Mesodermal cell (in vitro differentiated cells): ENCODE data around the gene CADM1.

Experiments used
- H3K27ac ChIP-seq: 2 replicates; pipeline ENCODE4 v1.7.0; 2013; ENCODE audit warnings: mild to moderate bottlenecking, low read depth, low read length, moderate library complexity; ENCODE audit not compliant: severe bottlenecking
- H3K36me3 ChIP-seq: 2 replicates; pipeline ENCODE4 v1.7.1; 2013; ENCODE audit warnings: mild to moderate bottlenecking, low read length, moderate library complexity; ENCODE audit not compliant: control insufficient read depth, insufficient read depth
- H3K4me1 ChIP-seq: one replicate; pipeline ENCODE4 v1.7.1; 2013; ENCODE audit warnings: mild to moderate bottlenecking, low read length; ENCODE audit not compliant: insufficient read depth, control insufficient read depth, poor library complexity, severe bottlenecking
- H3K4me3 ChIP-seq: 2 replicates; pipeline ENCODE4 v1.7.0; 2013; ENCODE audit warnings: low read length, control low read depth, mild to moderate bottlenecking; ENCODE audit not compliant: insufficient read depth, poor library complexity, severe bottlenecking; ENCODE audit errors: extremely low read depth
- H3K9me3 ChIP-seq: 2 replicates; pipeline ENCODE4 v1.7.1; 2013; ENCODE audit warnings: mild to moderate bottlenecking, low read length, moderate library complexity; ENCODE audit not compliant: control insufficient read depth
- WGBS, 2 experiments: methylation state at CpG; one replicate each; pipeline ENCODE4 v1.1.5; 2013; ENCODE audit warnings: missing lambda C conversion rate in 2 of 2; ENCODE audit not compliant: insufficient coverage in 2 of 2; 5-methylcytosine and 5-hydroxymethylcytosine counted together

The CADM1 gene

GRCh38 chr11:115213007-115213406 lies 291.2 kb downstream of the CADM1 start:
- Histone ChIP-seq H3K4me1 (peaks cover 6% of the 10 kb centered on the region), H3K4me3 (no peak overlapping the region), H3K27ac (no peak overlapping the region), H3K36me3 (peaks cover 20% of the 10 kb centered on the region), H3K9me3 (no peaks in the 10 kb centered on the region)
- WGBS, 2 experiments, result 57 to 58% methylated on average over 4 to 5 of the region's 8 CpGs

- peaks cover 13% of the 10 kb centered on the region for H3K4me1 ChIP-seq
- H3K27ac ChIP-seq, result no peak overlapping the region
- H3K36me3 ChIP-seq, result peaks cover 9% of the 10 kb centered on the region
- H3K4me3 ChIP-seq, result no peak overlapping the region
- no peaks in the 10 kb centered on the region for H3K9me3 ChIP-seq
- WGBS, 2 experiments, result 100% methylated on average over 2 of the region's 3 CpGs
Observed at GRCh38 chr11:115208808-115209259, 295.4 kb downstream of the CADM1 start.

GRCh38 chr11:115207916-115208315 lies 296.3 kb downstream of the CADM1 start:
- Histone ChIP-seq H3K27ac (peak overlapping the region; percentile 23), H3K4me1 (peaks cover 13% of the 10 kb centered on the region), H3K4me3 (no peak overlapping the region), H3K9me3 (no peaks in the 10 kb centered on the region), H3K36me3 (peaks cover 4% of the 10 kb centered on the region)
- 100% methylated on average over 1 of the region's 1 CpG for WGBS, 2 experiments

- H3K9me3 ChIP-seq, result no peaks in the 10 kb centered on the region
- H3K36me3 ChIP-seq, result peaks cover 3% of the 10 kb centered on the region
- peaks cover 13% of the 10 kb centered on the region for H3K4me1 ChIP-seq
- 53 to 58% methylated on average over 3 of the region's 4 CpGs for WGBS, 2 experiments
- no peak overlapping the region for H3K4me3 ChIP-seq
- H3K27ac ChIP-seq, result peak overlapping the region; percentile 23
Observed at GRCh38 chr11:115207166-115207591, 297.0 kb downstream of the CADM1 start.

GRCh38 chr11:115206365-115207022 lies 297.7 kb downstream of the CADM1 start:
- Histone ChIP-seq H3K4me1 (peaks cover 13% of the 10 kb centered on the region), H3K36me3 (peaks cover 3% of the 10 kb centered on the region), H3K27ac (peak overlapping the region; percentile 23), H3K9me3 (no peaks in the 10 kb centered on the region), H3K4me3 (no peak overlapping the region)
- WGBS, 2 experiments, result 91 to 94% methylated on average over 2 to 6 of the region's 7 CpGs

- peaks cover 35% of the 10 kb centered on the region for H3K4me1 ChIP-seq
- WGBS, 2 experiments, result 0 to 15% methylated on average over 1 to 2 of the region's 2 CpGs
- H3K9me3 ChIP-seq, result no peaks in the 10 kb centered on the region
- H3K36me3 ChIP-seq, result no peaks in the 10 kb centered on the region
- H3K4me3 ChIP-seq, result no peak overlapping the region
- H3K27ac ChIP-seq, result no peak overlapping the region
Observed at GRCh38 chr11:115202900-115203552, 301.2 kb downstream of the CADM1 start.

- no peak overlapping the region for H3K4me3 ChIP-seq
- H3K4me1 ChIP-seq, result peaks cover 27% of the 10 kb centered on the region
- H3K36me3 ChIP-seq, result no peaks in the 10 kb centered on the region
- no peak overlapping the region for H3K27ac ChIP-seq
- H3K9me3 ChIP-seq, result no peaks in the 10 kb centered on the region
- WGBS, 2 experiments, result no CpG with 5 or more reads among the region's 2 CpGs
Observed at GRCh38 chr11:115202074-115202473, 302.1 kb downstream of the CADM1 start.

- 89 to 90% methylated on average over 3 to 6 of the region's 6 CpGs for WGBS, 2 experiments
- H3K27ac ChIP-seq, result peak overlapping the region; percentile 50
Observed at GRCh38 chr11:115201111-115201792, 303.0 kb downstream of the CADM1 start.

GRCh38 chr11:115199481-115200069 lies 304.6 kb downstream of the CADM1 start:
- Histone ChIP-seq H3K9me3 (no peaks in the 10 kb centered on the region), H3K36me3 (no peaks in the 10 kb centered on the region), H3K27ac (peak overlapping the region; percentile 83), H3K4me3 (no peak overlapping the region), H3K4me1 (peaks cover 30% of the 10 kb centered on the region)
- WGBS, 2 experiments, result 83 to 86% methylated on average over 1 to 2 of the region's 3 CpGs

More at GRCh38 chr11:115201111-115201792, 303.0 kb downstream of the CADM1 start:
- H3K36me3 ChIP-seq, result no peaks in the 10 kb centered on the region
- peaks cover 27% of the 10 kb centered on the region for H3K4me1 ChIP-seq
- H3K9me3 ChIP-seq, result no peaks in the 10 kb centered on the region
- H3K4me3 ChIP-seq, result no peak overlapping the region

GRCh38 chr11:115198321-115198741 lies 305.9 kb downstream of the CADM1 start:
- H3K4me1 ChIP-seq, result peaks cover 40% of the 10 kb centered on the region
- H3K4me3 ChIP-seq, result no peak overlapping the region
- WGBS, 2 experiments, result 92 to 93% methylated on average over 9 of the region's 9 CpGs
- no peak overlapping the region for H3K27ac ChIP-seq
- no peaks in the 10 kb centered on the region for H3K36me3 ChIP-seq
- no peaks in the 10 kb centered on the region for H3K9me3 ChIP-seq
